Hindlimb muscle (tissue), 1 donor: Measurements from ENCODE around the gene C1orf210. TPM values are rescaled to one million over a fixed set of nuclear protein-coding genes. Genes with fewer than 3 reads are reported as not detected.

Experiments used
- DNase-seq: peaks from one replicate; pipeline ENCODE4 v3.0.0-alpha.2; 2013
- polyA plus RNA-seq: library from polyadenylated mRNA; unstranded; fragments of 120-200 nt; gene quantifications from one replicate; pipeline ENCODE4 v1.2.1, GENCODE V29; 2013; ENCODE audit not compliant: insufficient read length

The C1orf210 gene
- polyA plus RNA-seq, 1 donor, result not detected

- no peak for DNase-seq
Observed at GRCh38 chr1:43293896-43294760, 8.7 kb upstream of the C1orf210 start.

DNA sequence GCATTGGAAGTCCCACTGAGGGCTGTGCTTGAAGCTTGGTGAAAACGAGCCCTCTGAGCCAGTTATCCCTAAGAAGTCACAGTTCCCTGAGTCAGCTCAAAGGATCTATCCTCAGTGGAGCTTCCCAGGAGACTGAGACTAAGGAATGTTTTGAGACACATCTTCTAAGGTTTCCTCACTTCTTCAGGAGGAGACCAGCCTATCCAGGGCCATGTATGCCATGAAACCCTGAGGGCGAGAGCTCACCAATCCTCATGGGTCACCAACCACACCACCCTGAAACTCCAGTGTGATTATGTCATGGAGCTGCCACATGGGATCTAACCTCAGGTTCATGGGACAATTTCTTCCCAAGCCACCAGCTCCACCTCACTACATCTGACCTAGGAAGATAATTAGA lies 7.8 kb upstream of the C1orf210 start:
- no peak for DNase-seq

GRCh38 chr1:43292679-43293078 lies 7.3 kb upstream of the C1orf210 start:
- DNase-seq, result no peak

DNA sequence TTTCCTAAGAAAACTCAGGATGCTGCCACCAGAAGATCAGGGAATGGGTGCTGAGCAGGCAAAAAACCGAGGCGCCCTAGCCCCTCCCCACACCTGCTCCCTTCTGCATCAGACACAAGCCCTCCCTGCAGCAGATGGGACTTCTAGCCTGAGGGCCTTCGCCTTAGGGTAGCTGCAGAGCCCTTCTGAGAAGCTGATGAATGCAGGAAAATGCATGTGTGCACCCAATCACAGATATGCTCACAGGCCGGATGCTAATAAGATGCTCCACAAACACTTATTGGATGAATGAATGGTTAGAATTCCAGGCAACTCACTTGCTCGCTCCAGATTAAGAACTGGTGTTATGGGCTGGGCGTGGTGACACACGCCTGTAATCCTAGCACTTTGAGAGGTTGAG lies 6.8 kb upstream of the C1orf210 start:
- DNase-seq, result no peak

- DNase-seq, result no peak
Observed at GRCh38 chr1:43288785-43289706, 3.7 kb upstream of the C1orf210 start.

DNA sequence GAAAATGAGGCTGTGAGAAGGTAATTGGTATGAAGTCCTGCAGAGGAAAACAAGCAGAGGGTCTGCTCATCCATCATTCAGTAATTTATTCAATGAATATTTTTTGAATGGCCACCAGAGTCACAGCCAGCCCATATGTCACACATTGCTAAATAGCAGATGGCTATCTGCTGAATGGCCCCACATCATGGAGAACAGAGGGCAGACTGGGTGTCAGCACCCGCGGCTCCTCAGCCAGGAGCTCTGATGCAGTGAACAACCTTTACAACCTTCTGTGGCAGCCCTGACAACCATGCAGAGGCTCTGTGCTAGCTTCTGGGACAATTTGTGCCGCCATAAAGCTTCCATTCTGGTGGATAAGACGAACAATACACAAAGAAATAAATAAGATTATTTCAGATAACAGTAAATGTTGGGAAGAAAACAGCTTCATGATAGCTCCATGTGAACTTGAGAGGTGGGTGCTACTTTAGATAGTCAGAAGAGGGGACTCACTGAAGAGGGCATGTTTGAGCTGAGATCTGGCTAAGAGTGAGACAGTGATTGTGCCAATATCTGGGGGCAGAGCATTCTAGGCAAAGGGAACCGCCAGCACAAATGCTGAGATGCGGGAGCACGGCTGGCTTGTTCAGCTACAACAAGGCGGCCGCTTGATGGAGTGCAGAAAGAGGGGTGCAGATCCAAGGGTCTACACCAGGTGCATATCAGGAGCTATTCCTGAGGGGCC lies 2.8 kb upstream of the C1orf210 start:
- no peak for DNase-seq

GRCh38 chr1:43286533-43286932 lies 1.2 kb upstream of the C1orf210 start:
- DNase-seq, result no peak

- DNase-seq, result no peak
Observed at GRCh38 chr1:43286115-43286514, 734 bp upstream of the C1orf210 start.

- DNase-seq, result no peak
Observed at GRCh38 chr1:43284546-43285110, 753 bp downstream of the C1orf210 start.

GRCh38 chr1:43284065-43284464 lies 1.3 kb downstream of the C1orf210 start:
- no peak for DNase-seq

DNA sequence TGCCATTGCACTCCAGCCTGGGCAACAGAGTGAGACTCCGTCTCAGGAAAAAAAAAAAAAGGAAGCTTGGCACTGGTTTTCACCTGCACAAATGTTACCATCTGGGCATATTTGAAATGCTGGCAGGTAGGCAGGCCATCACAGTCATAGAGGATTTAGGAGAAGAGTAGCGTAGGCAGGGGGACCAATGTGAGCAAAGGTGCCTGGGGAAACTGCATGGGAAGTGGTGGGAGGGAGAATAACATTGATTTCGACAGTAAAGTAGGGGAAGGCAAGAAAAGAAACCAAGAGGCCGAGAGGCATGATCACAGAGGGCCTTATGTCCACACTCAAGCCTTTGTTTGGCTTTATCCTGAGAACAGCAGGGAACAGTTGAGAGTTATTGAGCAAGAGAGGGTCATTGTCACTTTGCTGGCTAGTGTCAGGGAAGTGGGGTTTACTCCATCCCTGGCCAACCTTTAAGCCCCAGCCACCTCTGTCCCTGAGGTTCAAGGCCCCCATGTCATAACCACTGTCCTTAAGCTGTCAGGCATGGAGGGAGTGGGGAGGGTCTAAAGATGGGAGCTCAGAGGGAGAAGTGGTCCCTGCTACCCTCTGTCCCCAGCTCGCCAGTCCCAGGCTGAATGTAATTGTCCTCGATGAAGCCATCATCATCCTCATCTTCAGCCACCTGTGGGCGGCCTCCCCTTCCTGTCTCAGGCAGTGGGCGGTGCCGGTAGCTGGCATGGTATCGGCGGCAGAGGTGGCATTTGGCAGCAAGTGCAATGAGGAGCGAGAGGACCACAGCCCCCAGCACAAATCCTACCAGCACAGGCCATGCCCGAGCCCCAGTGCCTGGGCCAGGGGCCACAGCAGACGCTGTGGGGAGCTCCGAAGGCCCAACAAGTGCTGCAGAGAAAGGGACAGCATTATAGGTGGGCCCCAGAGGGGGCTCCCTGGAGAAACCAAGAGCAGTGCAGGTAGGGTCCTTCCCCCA lies 2.9 kb downstream of the C1orf210 start:
- no peak for DNase-seq

GRCh38 chr1:43280692-43281091 lies 4.7 kb downstream of the C1orf210 start:
- DNase-seq, result no peak

DNA sequence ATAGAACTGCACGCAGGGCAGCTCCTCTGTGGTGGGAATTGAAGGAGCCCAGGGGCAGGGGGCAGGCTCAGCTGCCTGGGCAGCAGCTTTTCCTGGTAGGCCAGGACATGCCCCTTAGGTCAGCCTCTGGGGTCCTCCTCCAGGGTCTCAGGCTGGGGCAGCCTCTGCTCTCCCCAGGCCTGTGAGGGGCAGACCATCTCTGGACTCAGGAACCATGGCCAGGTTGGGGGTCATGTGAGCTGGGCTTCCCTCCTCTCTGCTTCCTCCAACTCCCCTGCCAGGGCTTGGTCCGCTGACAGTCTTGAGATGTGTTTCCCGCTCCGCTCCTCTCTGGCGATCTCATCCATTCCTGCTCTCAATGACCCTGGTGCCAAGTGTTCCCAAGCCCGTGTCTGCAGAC lies 5.7 kb downstream of the C1orf210 start:
- no peak for DNase-seq

GRCh38 chr1:43279161-43279560 lies 6.2 kb downstream of the C1orf210 start:
- no peak for DNase-seq

- DNase-seq, result no peak
Observed at GRCh38 chr1:43277116-43277876, 8.1 kb downstream of the C1orf210 start.

DNA sequence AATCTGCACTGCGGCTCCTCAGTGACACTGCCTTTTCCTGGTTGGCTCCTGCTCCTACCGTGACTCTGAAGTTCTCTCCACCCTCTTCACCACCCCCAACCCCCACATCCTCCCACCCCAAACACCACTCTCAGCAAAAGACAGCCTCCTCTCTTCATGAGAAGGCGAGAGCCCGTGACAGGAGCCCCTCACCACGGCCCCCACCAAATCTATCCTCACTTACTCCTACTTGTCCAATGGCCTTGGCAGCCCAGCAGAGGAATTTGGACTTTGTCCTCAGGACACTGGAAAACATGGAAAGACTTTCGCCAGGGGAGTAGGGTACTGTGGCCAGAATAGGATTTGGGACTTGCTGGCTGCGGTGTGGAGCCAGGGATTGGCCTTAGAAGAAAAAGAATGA lies 8.7 kb downstream of the C1orf210 start:
- DNase-seq, result no peak

- DNase-seq, result no peak
Observed at GRCh38 chr1:43275826-43276620, 9.4 kb downstream of the C1orf210 start.

DNA sequence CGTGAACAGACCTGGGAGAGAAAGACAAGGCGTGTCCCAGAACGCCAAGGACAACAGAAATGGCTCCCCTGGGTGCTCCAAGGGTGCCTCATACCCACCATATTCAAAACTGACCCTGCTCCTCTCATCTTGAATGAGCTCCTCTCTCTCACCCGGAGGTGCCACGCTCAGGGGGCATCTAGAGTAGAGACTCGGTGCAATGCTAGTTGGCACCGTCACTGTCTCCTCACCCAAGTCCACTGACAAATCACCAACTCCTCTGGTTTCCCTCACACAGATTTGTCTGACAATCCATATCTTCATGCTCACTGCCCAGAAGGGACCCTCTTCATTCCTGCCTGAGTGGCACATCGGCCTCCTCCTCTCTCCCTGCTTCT lies 10.6 kb downstream of the C1orf210 start:
- DNase-seq, result no peak

DNA sequence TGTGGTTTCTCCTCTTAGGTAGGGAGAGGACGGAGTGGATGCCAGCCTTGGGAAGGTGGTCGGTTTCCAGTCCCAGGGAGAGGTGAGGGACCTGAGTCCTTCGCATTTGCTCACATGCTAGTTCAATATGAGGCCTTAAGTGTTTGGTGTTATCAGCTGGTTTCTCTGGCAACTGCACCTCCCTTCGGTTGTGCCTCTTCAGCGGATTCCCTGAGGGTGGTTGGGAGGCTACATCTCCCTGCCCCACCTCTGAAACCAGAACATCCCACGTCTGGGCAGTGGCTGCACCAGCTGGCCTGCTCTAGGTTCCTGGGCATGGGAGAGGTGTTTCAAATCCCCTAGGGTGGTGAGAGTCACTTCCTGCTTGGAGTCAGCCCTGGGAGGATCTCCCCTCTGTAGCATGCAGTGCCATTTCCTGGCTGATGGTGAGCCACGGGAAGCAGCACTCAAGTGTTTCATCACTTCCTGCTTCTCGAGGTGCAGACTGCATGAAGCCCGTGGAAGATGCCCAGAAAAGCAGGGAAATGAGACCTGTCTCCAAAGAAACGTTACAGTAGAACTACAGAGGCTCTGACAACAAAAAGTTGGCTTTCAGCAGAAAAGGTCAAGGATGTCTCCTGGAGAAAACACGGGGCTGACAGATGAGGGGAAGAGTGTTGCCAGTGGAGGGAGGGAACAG lies 11.1 kb downstream of the C1orf210 start:
- no peak for DNase-seq
